Bronchial epithelial cell (primary cell): ENCODE results near the gene PPP6R2. TPM values are rescaled to one million over a fixed set of nuclear protein-coding genes. Genes with fewer than 3 reads are reported as not detected.

Experiments used
- DNase-seq: peaks from one replicate; pipeline ENCODE4 v3.0.0-alpha.2; 2010; ENCODE audit warnings: low read depth
- FAIRE-seq: peaks from 2 replicates; lab custom pipeline; 2011; peaks lifted over from hg19 to GRCh38; lab: Jason Lieb, UNC
- H3K27me3 ChIP-seq: 2 replicates; pipeline ENCODE4 v1.5.1; 2011; ENCODE audit warnings: low read length; ENCODE audit not compliant: control insufficient read depth, insufficient read depth
- H3K36me3 ChIP-seq: 2 replicates; pipeline ENCODE4 v1.5.1; 2011; ENCODE audit warnings: low read length; ENCODE audit not compliant: control insufficient read depth, insufficient read depth
- H3K4me3 ChIP-seq: 2 replicates; pipeline ENCODE4 v1.5.1; 2011; ENCODE audit warnings: mild to moderate bottlenecking, low read depth, low read length, control low read depth
- total RNA-seq: library from RNA; depleted of rRNA; stranded (reverse); fragments of >200 nt; gene quantifications from 2 replicates; pipeline ENCODE4 v1.2.1, GENCODE V29; 2014
- TF ChIP-seq, protein P1 (sequence below): IDR thresholded peaks from 2 replicates; pipeline ENCODE4 v1.5.1; 2011; ENCODE audit warnings: mild to moderate bottlenecking, moderate library complexity, low read length, control low read depth, inconsistent platforms; ENCODE audit not compliant: insufficient read depth, severe bottlenecking

Gene PPP6R2
- total RNA-seq, 1 donor from 2014 or later = 50.5 TPM

DNA sequence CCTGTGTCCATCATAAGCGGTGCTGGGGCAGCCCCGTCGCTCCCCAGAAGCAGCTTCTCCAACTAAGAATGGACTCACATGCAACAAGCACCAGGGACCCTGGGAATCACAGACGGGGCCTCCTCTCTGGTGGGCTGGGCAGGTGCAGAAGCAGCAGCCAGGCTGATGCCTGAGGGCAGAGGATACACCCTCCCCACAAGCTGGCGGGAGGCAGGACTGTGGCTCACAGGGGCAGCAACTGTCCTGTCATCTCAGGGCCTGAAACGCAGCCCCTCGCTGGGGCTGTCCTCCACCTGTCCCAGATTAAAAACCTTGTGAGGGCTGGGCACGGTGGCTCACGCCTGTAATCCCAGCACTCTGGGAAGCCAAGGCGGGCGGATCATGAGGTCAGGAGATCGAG lies 134.8 kb downstream of the PPP6R2 start:
- DNase-seq (no peak), FAIRE-seq (no peak)
- no peak overlapping the region for H3K4me3 ChIP-seq

DNA sequence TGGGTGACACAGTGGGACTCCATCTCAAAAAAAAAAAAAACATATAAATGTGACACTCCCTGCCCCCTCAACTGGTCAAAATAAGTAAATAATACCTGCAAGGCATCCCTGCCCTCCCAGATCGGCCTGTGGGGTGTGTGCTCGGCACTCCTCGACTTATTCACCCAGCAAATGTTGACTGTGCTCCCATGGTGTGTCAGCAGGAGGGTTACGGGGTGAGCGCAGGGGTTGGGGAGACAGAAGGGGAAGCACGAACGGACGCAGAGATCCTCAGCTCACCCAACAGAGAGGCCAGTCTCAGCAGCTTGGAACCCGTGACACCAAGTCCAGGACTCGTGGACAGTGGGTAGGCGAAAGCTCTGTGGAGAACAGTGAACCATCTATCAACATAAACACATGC lies 136.6 kb downstream of the PPP6R2 start:
- peaks cover 6% of the 10 kb centered on the region for H3K36me3 ChIP-seq
- FAIRE-seq (no peak), DNase-seq (no peak)
- no peaks in the 10 kb centered on the region for H3K27me3 ChIP-seq
- H3K4me3 ChIP-seq = no peak overlapping the region
- TF ChIP-seq, protein P1, sequence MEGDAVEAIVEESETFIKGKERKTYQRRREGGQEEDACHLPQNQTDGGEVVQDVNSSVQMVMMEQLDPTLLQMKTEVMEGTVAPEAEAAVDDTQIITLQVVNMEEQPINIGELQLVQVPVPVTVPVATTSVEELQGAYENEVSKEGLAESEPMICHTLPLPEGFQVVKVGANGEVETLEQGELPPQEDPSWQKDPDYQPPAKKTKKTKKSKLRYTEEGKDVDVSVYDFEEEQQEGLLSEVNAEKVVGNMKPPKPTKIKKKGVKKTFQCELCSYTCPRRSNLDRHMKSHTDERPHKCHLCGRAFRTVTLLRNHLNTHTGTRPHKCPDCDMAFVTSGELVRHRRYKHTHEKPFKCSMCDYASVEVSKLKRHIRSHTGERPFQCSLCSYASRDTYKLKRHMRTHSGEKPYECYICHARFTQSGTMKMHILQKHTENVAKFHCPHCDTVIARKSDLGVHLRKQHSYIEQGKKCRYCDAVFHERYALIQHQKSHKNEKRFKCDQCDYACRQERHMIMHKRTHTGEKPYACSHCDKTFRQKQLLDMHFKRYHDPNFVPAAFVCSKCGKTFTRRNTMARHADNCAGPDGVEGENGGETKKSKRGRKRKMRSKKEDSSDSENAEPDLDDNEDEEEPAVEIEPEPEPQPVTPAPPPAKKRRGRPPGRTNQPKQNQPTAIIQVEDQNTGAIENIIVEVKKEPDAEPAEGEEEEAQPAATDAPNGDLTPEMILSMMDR = no peak

More for the DNA sequence above, 134.8 kb downstream of the PPP6R2 start:
- H3K36me3 ChIP-seq = peaks cover 8% of the 10 kb centered on the region
- TF ChIP-seq, protein P1 = no peak
- H3K27me3 ChIP-seq = no peaks in the 10 kb centered on the region

DNA sequence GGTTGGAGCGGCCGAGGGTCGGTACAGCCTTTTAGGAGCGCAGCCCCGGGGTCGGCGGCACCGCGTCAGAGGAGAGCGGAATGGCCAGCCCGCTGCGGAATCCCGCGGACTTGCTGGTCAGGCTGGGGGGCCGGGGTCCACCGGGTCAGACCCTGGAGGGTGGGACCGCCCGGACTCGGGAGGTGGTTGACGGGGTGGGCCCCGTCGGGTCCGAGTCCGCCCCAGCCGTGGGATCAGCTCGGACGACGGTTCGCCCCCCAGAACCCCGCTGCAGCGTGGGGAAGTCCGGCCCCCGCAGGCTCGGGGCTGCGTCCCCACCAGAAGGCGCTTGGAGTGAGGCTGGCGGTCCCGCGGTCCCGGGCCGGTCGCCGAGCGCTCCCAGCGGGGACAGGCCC lies 137.9 kb downstream of the PPP6R2 start:
- peaks cover 6% of the 10 kb centered on the region for H3K36me3 ChIP-seq
- H3K4me3 ChIP-seq = peak overlapping the region; percentile 96
- no peak for DNase-seq
- FAIRE-seq = no peak
- TF ChIP-seq, protein P1 = no peak
- no peaks in the 10 kb centered on the region for H3K27me3 ChIP-seq

DNA sequence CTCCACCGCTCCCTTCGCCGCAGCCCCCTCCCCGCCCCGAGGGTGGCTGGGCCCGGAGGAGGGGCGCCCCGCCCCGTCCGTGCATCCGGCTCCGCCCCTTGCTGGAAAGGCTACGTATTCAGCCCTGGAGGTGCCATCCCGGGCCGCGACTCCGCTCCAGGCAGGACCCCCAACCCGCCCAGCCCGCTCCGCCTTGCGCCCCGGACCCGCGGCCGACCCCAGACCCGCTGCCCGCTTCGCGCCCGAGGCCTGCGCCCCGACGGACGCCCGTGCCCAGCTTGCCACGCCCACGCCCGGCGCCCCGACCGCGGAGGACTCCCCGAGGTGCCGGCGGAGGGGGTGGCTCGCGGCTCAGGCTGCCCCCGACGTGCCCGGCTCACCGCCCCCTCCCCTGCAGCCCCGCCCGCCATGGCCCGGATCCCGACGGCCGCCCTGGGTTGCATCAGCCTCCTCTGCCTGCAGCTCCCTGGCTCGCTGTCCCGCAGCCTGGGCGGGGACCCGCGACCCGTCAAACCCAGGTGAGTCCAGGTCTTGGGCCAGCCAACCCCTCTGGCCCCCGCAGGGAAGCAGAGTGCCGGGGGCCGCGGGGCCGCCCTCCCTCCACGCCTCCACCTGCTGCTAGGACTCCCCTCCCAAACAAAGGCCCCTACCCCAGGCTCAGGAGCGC lies 138.4 kb downstream of the PPP6R2 start, which contains the start of gene ADM2:
ADM2 (plus strand) TSS at position 104 of the 667 bp plus-strand sequence; CDS start at position 409, 305 bp downstream.
- no peak for DNase-seq

DNA sequence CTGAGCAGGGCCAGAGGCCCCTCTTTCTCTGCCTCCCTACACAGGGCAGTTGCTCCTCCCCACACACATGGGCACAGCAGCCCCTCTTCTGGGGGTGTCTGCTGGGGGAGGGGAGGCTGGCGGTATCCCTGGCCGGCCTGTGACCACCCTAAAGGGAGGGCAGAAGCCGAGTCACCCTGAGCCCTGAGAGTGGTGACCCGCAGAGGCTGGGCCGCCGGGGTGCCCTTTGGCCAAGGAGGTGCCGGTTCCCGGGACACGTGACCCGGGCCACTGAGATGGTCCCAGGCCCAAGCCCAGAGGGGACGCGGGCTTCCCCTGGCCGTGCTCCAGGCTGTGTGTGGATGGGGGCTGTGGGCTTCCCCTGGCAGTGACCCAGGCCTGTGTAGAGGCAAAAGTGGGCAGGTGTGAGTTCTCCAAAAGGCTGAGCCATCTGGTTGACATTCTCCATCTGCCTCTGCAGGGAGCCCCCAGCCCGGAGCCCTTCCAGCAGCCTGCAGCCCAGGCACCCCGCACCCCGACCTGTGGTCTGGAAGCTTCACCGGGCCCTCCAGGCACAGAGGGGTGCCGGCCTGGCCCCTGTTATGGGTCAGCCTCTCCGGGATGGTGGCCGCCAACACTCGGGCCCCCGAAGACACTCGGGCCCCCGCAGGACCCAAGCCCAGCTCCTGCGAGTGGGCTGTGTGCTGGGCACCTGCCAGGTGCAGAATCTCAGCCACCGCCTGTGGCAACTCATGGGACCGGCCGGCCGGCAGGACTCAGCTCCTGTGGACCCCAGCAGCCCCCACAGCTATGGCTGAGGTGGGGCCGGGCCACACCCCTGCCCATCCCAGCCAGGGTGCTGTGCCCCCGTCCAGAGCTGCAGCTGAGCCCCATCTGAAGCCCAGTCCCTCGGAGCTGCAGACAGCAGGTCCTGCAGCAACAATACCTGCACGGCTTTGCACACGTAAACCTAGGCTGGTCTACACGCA lies 139.3 kb downstream of the PPP6R2 start:
- peaks cover 4% of the 10 kb centered on the region for H3K27me3 ChIP-seq
- TF ChIP-seq, protein P1 = no peak
- peaks cover 6% of the 10 kb centered on the region for H3K36me3 ChIP-seq
- FAIRE-seq (no peak), DNase-seq (no peak)
- H3K4me3 ChIP-seq = peak overlapping the region; percentile 96

More for the DNA sequence above, 138.4 kb downstream of the PPP6R2 start, which contains the start of gene ADM2:
- H3K36me3 ChIP-seq = peaks cover 6% of the 10 kb centered on the region
- TF ChIP-seq, protein P1 = no peak
- peak within 1 kb of the TSS; percentile 96 for H3K4me3 ChIP-seq
- no peak for FAIRE-seq
- H3K27me3 ChIP-seq = no peaks in the 10 kb centered on the region
